Measurements from ENCODE around the gene INO80E. TPM values are rescaled to one million over a fixed set of nuclear protein-coding genes. Genes with fewer than 3 reads are reported as not detected.

Gene INO80E
- total and polyA plus RNA-seq, 2 experiments from 2014 or later, result 14.0 to 61.2 TPM

DNA sequence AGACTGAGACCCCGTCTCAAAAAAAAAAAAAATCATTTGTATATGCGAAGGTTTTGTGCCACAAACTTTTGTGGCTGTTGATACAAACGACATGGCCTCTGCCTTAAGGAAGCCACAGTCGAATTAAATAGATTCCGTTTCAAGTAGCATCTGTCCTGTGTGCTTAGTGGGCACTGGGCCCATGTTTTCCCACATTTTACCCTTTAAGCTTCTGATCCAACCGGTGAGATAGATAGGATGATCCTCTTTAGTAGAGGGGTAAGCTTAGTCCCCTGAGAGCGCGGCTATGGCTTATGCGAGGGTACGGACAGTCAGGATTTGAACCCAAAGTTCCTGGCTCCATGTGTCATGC is 34.9 kb upstream of the INO80E start:
- DNase-seq (ENCODE audit: low spot score), result no peak
- peak overlapping the region; percentile 65 for H2AFZ ChIP-seq
- peaks cover 5% of the 10 kb centered on the region for H3K4me1 ChIP-seq (ENCODE audit: insufficient read depth)
- peak overlapping the region; percentile 37 for H3K4me3 ChIP-seq
- WGBS (ENCODE audit: low lambda C conversion rate, missing lambda C conversion rate), result 78% methylated on average over 10 of the region's 10 CpGs
- H3K4me2 ChIP-seq, result peak overlapping the region; percentile 82
- H3K36me3 ChIP-seq (replicated peaks; ENCODE audit: insufficient read depth, low read depth), result no peaks in the 10 kb centered on the region
- no peaks in the 10 kb centered on the region for H4K20me1 ChIP-seq (ENCODE audit: insufficient read depth, poor library complexity, severe bottlenecking)
- no peaks in the 10 kb centered on the region for H3K27me3 ChIP-seq
- H3K9me3 ChIP-seq (ENCODE audit: low read depth), result no peaks in the 10 kb centered on the region
- H3K9me2 ChIP-seq (replicated peaks; ENCODE audit: insufficient read depth), result no peaks in the 10 kb centered on the region
- TF ChIP-seq, protein P1, sequence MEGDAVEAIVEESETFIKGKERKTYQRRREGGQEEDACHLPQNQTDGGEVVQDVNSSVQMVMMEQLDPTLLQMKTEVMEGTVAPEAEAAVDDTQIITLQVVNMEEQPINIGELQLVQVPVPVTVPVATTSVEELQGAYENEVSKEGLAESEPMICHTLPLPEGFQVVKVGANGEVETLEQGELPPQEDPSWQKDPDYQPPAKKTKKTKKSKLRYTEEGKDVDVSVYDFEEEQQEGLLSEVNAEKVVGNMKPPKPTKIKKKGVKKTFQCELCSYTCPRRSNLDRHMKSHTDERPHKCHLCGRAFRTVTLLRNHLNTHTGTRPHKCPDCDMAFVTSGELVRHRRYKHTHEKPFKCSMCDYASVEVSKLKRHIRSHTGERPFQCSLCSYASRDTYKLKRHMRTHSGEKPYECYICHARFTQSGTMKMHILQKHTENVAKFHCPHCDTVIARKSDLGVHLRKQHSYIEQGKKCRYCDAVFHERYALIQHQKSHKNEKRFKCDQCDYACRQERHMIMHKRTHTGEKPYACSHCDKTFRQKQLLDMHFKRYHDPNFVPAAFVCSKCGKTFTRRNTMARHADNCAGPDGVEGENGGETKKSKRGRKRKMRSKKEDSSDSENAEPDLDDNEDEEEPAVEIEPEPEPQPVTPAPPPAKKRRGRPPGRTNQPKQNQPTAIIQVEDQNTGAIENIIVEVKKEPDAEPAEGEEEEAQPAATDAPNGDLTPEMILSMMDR (IDR thresholded peaks at IDR 0.05; ENCODE audit: poor library complexity), result no peak
- TF ChIP-seq EZH2 (IDR thresholded peaks at IDR 0.05; ENCODE audit: borderline replicate concordance), result no peak
- TF ChIP-seq EZH2phosphoT487 (IDR thresholded peaks at IDR 0.05; ENCODE audit: low read depth, severe bottlenecking, unreplicated experiment), result no peak
- peaks cover 5% of the 10 kb centered on the region for H3K79me2 ChIP-seq
- peak overlapping the region; percentile 87 for H3K27ac ChIP-seq

DNA sequence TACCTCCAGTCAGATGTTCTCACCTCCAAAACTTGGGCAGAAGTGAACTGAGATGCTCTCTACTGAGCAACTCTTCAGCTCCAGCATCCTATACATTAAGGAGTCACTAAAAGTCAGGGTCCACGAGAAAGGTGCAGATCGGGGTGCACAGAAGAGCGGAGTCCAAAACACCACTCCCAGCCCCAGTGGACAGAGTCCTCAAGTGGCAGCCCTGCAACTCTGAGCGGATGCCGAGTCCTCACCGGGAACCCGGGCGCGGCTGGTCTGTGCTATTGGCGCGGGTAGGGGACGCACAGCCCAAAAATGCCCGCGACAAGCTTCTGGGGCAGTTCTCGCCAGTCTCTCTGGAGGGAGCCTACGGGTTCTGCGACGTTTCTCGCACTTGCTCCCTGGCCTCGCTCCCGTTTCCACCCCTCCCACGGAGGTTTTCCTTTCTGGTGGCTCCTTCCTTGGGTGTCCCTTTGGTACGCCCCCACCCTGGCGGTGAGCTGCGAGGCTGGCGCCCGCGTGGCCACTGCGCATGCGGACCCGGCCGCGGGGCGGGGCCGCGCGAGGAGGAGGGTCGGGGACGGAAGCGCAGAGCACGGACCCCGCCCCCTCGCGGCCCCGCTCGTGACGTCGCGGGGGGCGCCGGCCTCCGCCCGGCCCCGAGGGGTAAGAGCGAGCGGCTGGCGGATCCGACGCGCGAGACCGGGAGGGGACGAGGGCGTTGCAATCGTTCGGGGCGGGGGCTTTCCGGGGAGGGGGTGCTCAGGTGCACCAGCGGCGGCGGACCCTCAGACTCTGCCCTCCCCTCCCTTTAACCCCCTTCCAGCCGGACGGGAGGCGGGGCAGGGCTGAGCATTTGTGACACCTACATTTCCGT is 34.3 kb upstream of the INO80E start, which contains the start of gene TMEM219:
TSS of gene TMEM219 (plus strand) at position 601 of the 865 bp plus-strand sequence. CDS start 1,065 bp downstream, outside the sequence.
- H4K20me1 ChIP-seq (ENCODE audit: insufficient read depth, poor library complexity, severe bottlenecking), result no peaks in the 10 kb centered on the region
- H3K9me2 ChIP-seq (replicated peaks; ENCODE audit: insufficient read depth), result no peaks in the 10 kb centered on the region
- peak; percentile 96 for DNase-seq (ENCODE audit: low spot score)
- no peak for TF ChIP-seq EZH2 (IDR thresholded peaks at IDR 0.05; ENCODE audit: borderline replicate concordance)
- TF ChIP-seq, protein P1 (IDR thresholded peaks at IDR 0.05; ENCODE audit: poor library complexity), result peak; percentile 30
- H2AFZ ChIP-seq, result peak within 1 kb of the TSS; percentile 84
- H3K4me3 ChIP-seq, result peak within 1 kb of the TSS; percentile 54
- H3K27me3 ChIP-seq, result no peaks in the 10 kb centered on the region
- peak within 1 kb of the TSS; percentile 94 for H3K27ac ChIP-seq
- no peaks in the 10 kb centered on the region for H3K9me3 ChIP-seq (ENCODE audit: low read depth)
- peak within 1 kb of the TSS; percentile 92 for H3K4me2 ChIP-seq
- peaks cover 5% of the 10 kb centered on the region for H3K79me2 ChIP-seq
- H3K36me3 ChIP-seq (replicated peaks; ENCODE audit: insufficient read depth, low read depth), result no peaks in the 10 kb centered on the region
- H3K4me1 ChIP-seq (ENCODE audit: insufficient read depth), result peaks cover 5% of the 10 kb centered on the region
- WGBS (ENCODE audit: low lambda C conversion rate, missing lambda C conversion rate), result under 1% methylated on average over 49 of the region's 75 CpGs

DNA sequence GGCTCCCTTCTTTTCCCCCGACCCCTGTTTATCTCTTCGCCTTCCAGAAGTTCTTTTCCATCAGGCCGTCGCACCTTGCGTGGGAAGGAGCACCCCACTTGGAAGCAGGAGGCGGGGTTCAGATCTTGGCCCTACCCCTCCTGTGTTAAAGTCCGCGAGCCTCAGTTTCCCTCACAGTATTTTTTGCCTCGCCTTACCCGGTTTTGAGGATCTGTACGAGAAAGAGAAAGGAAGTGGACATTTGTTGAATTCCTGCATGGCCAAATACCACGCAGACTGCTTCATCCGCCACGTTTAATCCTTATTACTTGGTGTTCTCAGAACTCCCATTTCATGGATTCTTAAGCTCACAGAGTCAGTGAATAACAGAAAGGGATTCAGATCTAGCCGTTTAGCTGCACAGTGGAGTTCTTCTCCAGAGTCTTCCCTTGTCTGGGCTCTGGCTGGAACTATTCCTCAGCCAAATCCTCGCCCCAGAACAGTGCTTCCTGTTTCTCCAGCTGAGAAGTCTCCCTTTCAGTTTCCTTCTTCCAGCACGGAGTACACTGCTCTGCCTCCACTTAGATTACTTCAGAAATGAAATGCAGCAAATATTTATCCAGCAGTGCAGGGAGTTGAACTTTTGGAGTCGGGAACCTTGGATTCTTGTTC is 33.6 kb upstream of the INO80E start:
- peak; percentile 51 for DNase-seq (ENCODE audit: low spot score)
- peak overlapping the region; percentile 94 for H3K27ac ChIP-seq
- H3K4me1 ChIP-seq (ENCODE audit: insufficient read depth), result peaks cover 5% of the 10 kb centered on the region
- H3K4me3 ChIP-seq, result peak overlapping the region; percentile 54
- peaks cover 5% of the 10 kb centered on the region for H3K79me2 ChIP-seq
- H4K20me1 ChIP-seq (ENCODE audit: insufficient read depth, poor library complexity, severe bottlenecking), result no peaks in the 10 kb centered on the region
- WGBS (ENCODE audit: low lambda C conversion rate, missing lambda C conversion rate), result 19% methylated on average over 18 of the region's 18 CpGs
- H3K9me2 ChIP-seq (replicated peaks; ENCODE audit: insufficient read depth), result no peaks in the 10 kb centered on the region
- H3K27me3 ChIP-seq, result no peaks in the 10 kb centered on the region
- no peaks in the 10 kb centered on the region for H3K9me3 ChIP-seq (ENCODE audit: low read depth)
- peak overlapping the region; percentile 84 for H2AFZ ChIP-seq
- peak overlapping the region; percentile 92 for H3K4me2 ChIP-seq
- no peaks in the 10 kb centered on the region for H3K36me3 ChIP-seq (replicated peaks; ENCODE audit: insufficient read depth, low read depth)
- TF ChIP-seq, protein P1 (IDR thresholded peaks at IDR 0.05; ENCODE audit: poor library complexity), result no peak
- TF ChIP-seq EZH2 (IDR thresholded peaks at IDR 0.05; ENCODE audit: borderline replicate concordance) (no peak), EZH2phosphoT487 (IDR thresholded peaks at IDR 0.05; ENCODE audit: low read depth, severe bottlenecking, unreplicated experiment) (no peak)

All from hepatocyte (in vitro differentiated cells).